Panc1 (cell line): Measurements from ENCODE around the gene CAV1. TPM values are rescaled to one million over a fixed set of nuclear protein-coding genes. Genes with fewer than 3 reads are reported as not detected.
"Not testable (repeated sequence)": the region's sequence is repeated elsewhere in the genome, so short reads cannot be mapped to it uniquely, and the experiment has no call there.

Experiments
- ATAC-seq: fragments of 200-7000 bp; cut with Tn5 transposase; 2 replicates; pipeline ENCODE4 v1.9.1; 2020; ENCODE audit warnings: mild to moderate bottlenecking, moderate library complexity
- BruUV-seq: library from RNA; stranded (reverse); fragments of 400-500 nt; replicated peaks from 2 replicates; lab custom pipeline; 2021; lab: Mats Ljungman, UMichigan
- CTCF ChIA-PET: fragments of 300-600 bp; sonication (Branson Sonifier 250); formaldehyde crosslinking; loops from one replicate; lab custom pipeline; 2022; ENCODE audit warnings: antibody characterized with exemption; lab: Charles Lee
- POLR2A ChIA-PET: fragments of 300-600 bp; sonication (Branson Sonifier 250); formaldehyde crosslinking; loops from one replicate; lab custom pipeline; 2022; ENCODE audit warnings: antibody characterized with exemption; lab: Charles Lee
- DNase-seq: peaks from one replicate; pipeline ENCODE4 v3.0.0-alpha.2; 2010; ENCODE audit warnings: low read depth, low spot score
- H3K27ac ChIP-seq: 2 replicates; pipeline ENCODE4 v1.5.1; 2011; ENCODE audit warnings: mild to moderate bottlenecking, low read length, inconsistent platforms
- H3K27me3 ChIP-seq: fragments of 200-500 bp; sonication (Bioruptor generic); 2 replicates; pipeline ENCODE4 v1.6.0; 2014; ENCODE audit warnings: low read length, inconsistent platforms; ENCODE audit not compliant: control insufficient read depth, insufficient read depth
- H3K36me3 ChIP-seq: fragments of 200-500 bp; sonication (Bioruptor generic); 2 replicates; pipeline ENCODE4 v1.5.1; 2014; ENCODE audit warnings: inconsistent platforms, mild to moderate bottlenecking, low read length, moderate library complexity; ENCODE audit not compliant: control insufficient read depth, insufficient read depth
- H3K4me1 ChIP-seq: 2 replicates; pipeline ENCODE4 v1.5.1; 2011; ENCODE audit warnings: inconsistent platforms, mild to moderate bottlenecking, low read length, moderate library complexity; ENCODE audit not compliant: control insufficient read depth, insufficient read depth
- H3K4me3 ChIP-seq, 2 experiments: 2 replicates each; pipeline ENCODE4 v1.5.1; 2011 to 2012; ENCODE audit warnings: low read depth in 2 of 2, low read length in 2 of 2, mild to moderate bottlenecking in 2 of 2, inconsistent platforms in 1 of 2, moderate library complexity in 1 of 2
- H3K9me3 ChIP-seq: fragments of 200-500 bp; sonication (Bioruptor generic); 2 replicates; pipeline ENCODE4 v1.5.1; 2014; ENCODE audit warnings: low read depth, mild to moderate bottlenecking, inconsistent platforms, low read length, moderate library complexity; ENCODE audit not compliant: control insufficient read depth, insufficient read depth
- CTCF ChIP-seq: fragments of 450-650 bp; IDR thresholded peaks from 2 replicates; pipeline ENCODE4 v1.5.1; 2017; ENCODE audit warnings: mild to moderate bottlenecking
- POLR2AphosphoS5 ChIP-seq: IDR thresholded peaks from 2 replicates; pipeline ENCODE4 v1.6.1; 2012; ENCODE audit warnings: mild to moderate bottlenecking, low read depth, low read length, moderate library complexity
- REST ChIP-seq, 2 experiments: IDR thresholded peaks; 2 replicates each; pipeline ENCODE4 v1.6.1; 2011 to 2012; ENCODE audit warnings: low read depth in 2 of 2, control low read depth in 1 of 2, low read length in 1 of 2, mild to moderate bottlenecking in 1 of 2, moderate library complexity in 1 of 2; ENCODE audit not compliant: insufficient read depth in 1 of 2
- SIN3A ChIP-seq: IDR thresholded peaks from 2 replicates; pipeline ENCODE4 v1.6.1; 2012; ENCODE audit warnings: low read depth, mild to moderate bottlenecking, low read length, moderate library complexity, borderline replicate concordance; ENCODE audit not compliant: insufficient read depth
- TCF7L2 ChIP-seq: IDR thresholded peaks from 2 replicates; pipeline ENCODE4 v1.6.1; 2011; ENCODE audit warnings: mild to moderate bottlenecking, low read depth, low read length, inconsistent platforms
- in situ Hi-C: cut with HindIII; loops from 2 replicates; pipeline ENCODE4 v1.10.0; 2016; ENCODE audit warnings: low sequenced_read_pairs, low pct_unique_long_range_greater_than_20kb
- intact Hi-C: fragments of 100-400 bp; cut with micrococcal nuclease; formaldehyde crosslinking; loops from one replicate; pipeline ENCODE4 v1.10.0; 2022; ENCODE audit not compliant: unreplicated experiment
- total RNA-seq: library from RNA; stranded (reverse); gene quantifications from one replicate; pipeline ENCODE4 v1.2.1, GENCODE V29; 2021; ENCODE audit not compliant: unreplicated experiment

Gene CAV1
- total RNA-seq, 1 experiment from 2014 or later: 496 TPM

- H3K27ac ChIP-seq: peak overlapping the region; percentile 58; the same call in 1 of the 2 replicates
- no peak for DNase-seq
- in situ Hi-C loops: no loop called here
- H3K27me3 ChIP-seq: no peaks in the 10 kb centered on the region
- ChIA-PET POLR2A (no interaction called here), CTCF (no interaction called here)
- no peak overlapping the region for H3K4me3 ChIP-seq
- no peaks in the 10 kb centered on the region for H3K36me3 ChIP-seq
- peaks cover 24% of the 10 kb centered on the region for H3K4me1 ChIP-seq
- intact Hi-C loops: loop anchor here (10.0 kb wide), 1 partner anchor 231 kb away; no protein-coding TSS in a partner anchor
- BruUV-seq: no TSS peak
- no peak for ATAC-seq
- TF ChIP-seq SIN3A (no peak), REST (IDR thresholded peaks at IDR 0.05; ENCODE audit: insufficient read depth in 1 of 2, low read depth in 2 of 2, low read length in 1 of 2) (no peak), CTCF (no peak), TCF7L2 (no peak), POLR2AphosphoS5 (no peak)
- no peaks in the 10 kb centered on the region for H3K9me3 ChIP-seq
These were observed 61.1 kb downstream of the CAV1 start for GRCh38 chr7:116585967-116586366.

GRCh38 chr7:116587200-116587599, 62.4 kb downstream of the CAV1 start:
- H3K4me3 ChIP-seq, H3K36me3 ChIP-seq, in situ Hi-C loops, BruUV-seq, POLR2A ChIA-PET, ATAC-seq, H3K9me3 ChIP-seq, H3K27me3 ChIP-seq, DNase-seq: not testable (repeated sequence)
- intact Hi-C loops: loop anchor here (10.0 kb wide), 1 partner anchor 232 kb away; no protein-coding TSS in a partner anchor
- Histone ChIP-seq H3K4me1 (peaks cover 34% of the 10 kb centered on the region), H3K27ac (peak overlapping the region; percentile 89; the same call in 1 of the 2 replicates)
- CTCF ChIA-PET: interaction anchor here (0.7 kb wide), 1 partner anchor 18 kb away, joined by 11 read pairs; no protein-coding TSS in a partner anchor

GRCh38 chr7:116588225-116588624, 63.4 kb downstream of the CAV1 start:
- TF ChIP-seq POLR2AphosphoS5 (no peak), SIN3A (no peak), CTCF (no peak), TCF7L2 (no peak), REST (IDR thresholded peaks at IDR 0.05; ENCODE audit: insufficient read depth in 1 of 2, low read depth in 2 of 2, low read length in 1 of 2) (no peak)
- H3K27me3 ChIP-seq: no peaks in the 10 kb centered on the region
- no peak for DNase-seq
- intact Hi-C loops: loop anchor here (2.0 to 10.0 kb wide), 3 partner anchors 233 to 415 kb away; no protein-coding TSS in a partner anchor
- in situ Hi-C loops: no loop called here
- BruUV-seq: no TSS peak
- H3K4me1 ChIP-seq: peaks cover 34% of the 10 kb centered on the region
- H3K9me3 ChIP-seq: no peaks in the 10 kb centered on the region
- peak overlapping the region; percentile 89 for H3K27ac ChIP-seq
- ChIA-PET POLR2A (no interaction called here), CTCF (interaction anchor here (0.6 to 1.3 kb wide), 4 partner anchors 219 to 349 kb away, joined by 3 to 6 read pairs (median 5); no protein-coding TSS in a partner anchor)
- no peak overlapping the region for H3K4me3 ChIP-seq
- no peaks in the 10 kb centered on the region for H3K36me3 ChIP-seq
- ATAC-seq: peak; percentile 52
